IMR-90 (cell line): ENCODE measurements around the gene ZNF534. TPM values are rescaled to one million over a fixed set of nuclear protein-coding genes. Genes with fewer than 3 reads are reported as not detected.
"Not testable (repeated sequence)": the region's sequence is repeated elsewhere in the genome, so short reads cannot be mapped to it uniquely, and the experiment has no call there.

Source experiments
- ATAC-seq: fragments of 200-7000 bp; cut with Tn5 transposase; 2 replicates; pipeline ENCODE4 v1.9.1; 2020; ENCODE audit warnings: low read depth, mild to moderate bottlenecking, moderate library complexity
- BruUV-seq: library from RNA; stranded (reverse); fragments of 400-500 nt; replicated peaks from 2 replicates; lab custom pipeline; 2021; lab: Mats Ljungman, UMichigan
- CTCF ChIA-PET: fragments of 300-600 bp; formaldehyde crosslinking; extraction: SDS; loops from one replicate; lab custom pipeline; 2021; ENCODE audit warnings: antibody characterized with exemption; lab: Yijun Ruan, JAX
- POLR2A ChIA-PET: fragments of 300-600 bp; sonication (Branson Sonifier 250); formaldehyde crosslinking; loops from one replicate; lab custom pipeline; 2022; ENCODE audit warnings: antibody characterized with exemption; ENCODE audit not compliant: unreplicated experiment; lab: Charles Lee
- DNase-seq: peaks from one replicate; pipeline ENCODE4 v3.0.0; 2013
- H2AFZ ChIP-seq: replicated peaks from 2 replicates; pipeline ENCODE3; 2013; ENCODE audit warnings: low read length, mild to moderate bottlenecking; ENCODE audit not compliant: poor library complexity
- H2AK5ac ChIP-seq: 2 replicates; pipeline ENCODE4 v1.6.1; 2013; ENCODE audit warnings: low read depth, low read length, inconsistent platforms
- H2AK9ac ChIP-seq: replicated peaks from 2 replicates; pipeline ENCODE3; 2013; ENCODE audit warnings: mild to moderate bottlenecking, low read depth, low read length, moderate library complexity; ENCODE audit not compliant: poor library complexity
- H2BK120ac ChIP-seq: 2 replicates; pipeline ENCODE4 v1.6.1; 2013; ENCODE audit warnings: low read depth, low read length, inconsistent platforms
- H2BK15ac ChIP-seq: 3 replicates; pipeline ENCODE4 v1.6.1; 2013; ENCODE audit warnings: low read depth, low read length, inconsistent platforms
- H2BK20ac ChIP-seq: 2 replicates; pipeline ENCODE4 v1.6.1; 2013; ENCODE audit warnings: low read depth, mild to moderate bottlenecking, inconsistent platforms, low read length, moderate library complexity
- H2BK5ac ChIP-seq: 2 replicates; pipeline ENCODE4 v1.6.1; 2013; ENCODE audit warnings: mild to moderate bottlenecking, low read depth, low read length, inconsistent platforms; ENCODE audit not compliant: poor library complexity, severe bottlenecking
- H3K14ac ChIP-seq: replicated peaks from 2 replicates; pipeline ENCODE4 v1.6.1; 2013; ENCODE audit warnings: low read depth, low read length, inconsistent platforms
- H3K18ac ChIP-seq: 2 replicates; pipeline ENCODE4 v1.6.1; 2013; ENCODE audit warnings: low read depth, low read length, control low read depth
- H3K23ac ChIP-seq: 2 replicates; pipeline ENCODE4 v1.6.1; 2013; ENCODE audit warnings: low read depth, low read length, inconsistent platforms
- H3K27ac ChIP-seq: 2 replicates; pipeline ENCODE4 v1.5.1; 2013; ENCODE audit warnings: mild to moderate bottlenecking, control low read depth, low read length; ENCODE audit not compliant: insufficient read depth
- H3K27me3 ChIP-seq: 2 replicates; pipeline ENCODE4 v1.6.1; 2013; ENCODE audit warnings: low read length; ENCODE audit not compliant: control insufficient read depth, insufficient read depth
- H3K36me3 ChIP-seq: 2 replicates; pipeline ENCODE4 v1.6.1; 2013; ENCODE audit warnings: low read length, mixed read lengths; ENCODE audit not compliant: control insufficient read depth, insufficient read depth
- H3K4ac ChIP-seq: 2 replicates; pipeline ENCODE4 v1.6.1; 2013; ENCODE audit warnings: low read depth, low read length, inconsistent platforms
- H3K4me1 ChIP-seq: 2 replicates; pipeline ENCODE4 v1.6.1; 2013; ENCODE audit warnings: low read length, mixed read lengths; ENCODE audit not compliant: control insufficient read depth, insufficient read depth
- H3K4me2 ChIP-seq: 2 replicates; pipeline ENCODE4 v1.6.1; 2013; ENCODE audit warnings: low read depth, mild to moderate bottlenecking, control low read depth, low read length, moderate library complexity
- H3K4me3 ChIP-seq: 2 replicates; pipeline ENCODE4 v1.5.1; 2013; ENCODE audit warnings: low read depth, mild to moderate bottlenecking, control low read depth, low read length, moderate library complexity; ENCODE audit not compliant: insufficient read depth
- H3K56ac ChIP-seq: 2 replicates; pipeline ENCODE4 v1.6.1; 2013; ENCODE audit warnings: low read length, inconsistent platforms; ENCODE audit not compliant: insufficient read depth; ENCODE audit errors: extremely low read depth
- H3K79me1 ChIP-seq, 2 experiments: 2 replicates each; pipeline ENCODE4 v1.6.1; 2013; ENCODE audit warnings: low read length in 2 of 2, inconsistent platforms in 1 of 2, low read depth in 1 of 2
- H3K9ac ChIP-seq: 2 replicates; pipeline ENCODE4 v1.6.1; 2013; ENCODE audit warnings: low read depth, low read length, control low read depth
- H3K9me1 ChIP-seq: 2 replicates; pipeline ENCODE4 v1.6.1; 2013; ENCODE audit warnings: low read length, inconsistent platforms; ENCODE audit not compliant: insufficient read depth
- H3K9me3 ChIP-seq: 2 replicates; pipeline ENCODE4 v1.6.1; 2013; ENCODE audit warnings: low read length; ENCODE audit not compliant: control insufficient read depth, insufficient read depth
- H4K20me1 ChIP-seq: 2 replicates; pipeline ENCODE4 v1.6.1; 2013; ENCODE audit warnings: low read length, inconsistent platforms; ENCODE audit not compliant: insufficient read depth
- H4K5ac ChIP-seq: 2 replicates; pipeline ENCODE4 v1.6.1; 2013; ENCODE audit warnings: mild to moderate bottlenecking, low read depth, low read length, control low read depth
- H4K8ac ChIP-seq, 2 experiments: 2 replicates each; pipeline ENCODE4 v1.6.1; 2013; ENCODE audit warnings: low read depth in 2 of 2, low read length in 2 of 2, control low read depth in 1 of 2, inconsistent platforms in 1 of 2
- H4K91ac ChIP-seq: 2 replicates; pipeline ENCODE4 v1.6.1; 2013; ENCODE audit warnings: low read depth, low read length, inconsistent platforms; ENCODE audit not compliant: insufficient read depth
- WGBS, 2 experiments: methylation state at CpG; one replicate each; pipeline versions ENCODE4 v1.1.5 to v1.1.7; 2013; ENCODE audit warnings: missing lambda C conversion rate in 2 of 2; ENCODE audit not compliant: insufficient read length in 1 of 2; ENCODE audit errors: extremely low coverage in 2 of 2; 5-methylcytosine and 5-hydroxymethylcytosine counted together
- dilution Hi-C: fragments of 300-500 bp; cut with HindIII; formaldehyde crosslinking; loops from one replicate; pipeline ENCODE4 v1.14.3; 2018; ENCODE audit warnings: low sequenced_read_pairs; ENCODE audit not compliant: unreplicated experiment
- in situ Hi-C: fragments of 300-500 bp; cut with MboI; formaldehyde crosslinking; loops from 3 replicates; pipeline ENCODE4 v1.14.3; 2019; ENCODE audit warnings: low sequenced_read_pairs, inconsistent platforms, mixed read lengths
- intact Hi-C: fragments of 100-400 bp; cut with micrococcal nuclease; formaldehyde crosslinking; loops from 2 replicates; pipeline ENCODE4 v1.10.0; 2022
- polyA plus RNA-seq, 3 experiments: library from polyadenylated mRNA; depleted of rRNA; stranded (reverse); fragments of >200 nt; gene quantifications; 2 replicates each; pipeline ENCODE4 v1.2.3, GENCODE V29; 2012; ENCODE audit warnings: low replicate concordance in 1 of 3
- total RNA-seq: library from RNA; depleted of rRNA; stranded (reverse); fragments of >200 nt; gene quantifications from 2 replicates; pipeline ENCODE4 v1.2.3, GENCODE V29; 2012

The ZNF534 gene
- total and polyA plus RNA-seq, 2 of the 4 experiments (the other 2 are of a cell fraction) = not detected

GRCh38 chr19:52485561-52486240, 56.8 kb downstream of the ZNF534 start:
- H2BK120ac ChIP-seq, H3K4me3 ChIP-seq, H3K18ac ChIP-seq, BruUV-seq, H3K27ac ChIP-seq, CTCF ChIA-PET, H4K91ac ChIP-seq, in situ Hi-C loops, H3K4me1 ChIP-seq, ATAC-seq, H3K27me3 ChIP-seq, H2BK5ac ChIP-seq, H2AK9ac ChIP-seq, H3K9me1 ChIP-seq, H3K56ac ChIP-seq, H3K9ac ChIP-seq, POLR2A ChIA-PET, intact Hi-C loops, H2BK15ac ChIP-seq, H3K79me1 ChIP-seq, H2BK20ac ChIP-seq, H2AK5ac ChIP-seq, DNase-seq, H3K36me3 ChIP-seq, H2AFZ ChIP-seq, H4K20me1 ChIP-seq, H3K23ac ChIP-seq, H3K14ac ChIP-seq, H3K4ac ChIP-seq, H4K5ac ChIP-seq, H4K8ac ChIP-seq, H3K4me2 ChIP-seq, dilution Hi-C loops: not testable (repeated sequence)
- peaks cover 55% of the 10 kb centered on the region for H3K9me3 ChIP-seq
- no CpG with 5 or more reads among the region's 8 CpGs for WGBS, 2 experiments
